Measurements from ENCODE around the gene PCNX2.

- TF ChIP-seq CTCF (conservative IDR thresholded peaks at IDR 0.05; ENCODE audit: low read length) (no peak), EZH2phosphoT487 (IDR thresholded peaks at IDR 0.05; ENCODE audit: borderline replicate concordance) (no peak)
Observed at GRCh38 chr1:233078396-233078795, 217.1 kb downstream of the PCNX2 start.

Measured in Loucy (cell line).